Upper lobe of left lung (tissue), 4 donors: ENCODE measurements around the gene TRMT10C.
"Not testable (repeated sequence)": the region's sequence is repeated elsewhere in the genome, so short reads cannot be mapped to it uniquely, and the experiment has no call there.

Source experiments
- EP300 ChIP-seq, 4 donors: sonication (generic); formaldehyde crosslinking; IDR thresholded peaks; one replicate each; pipeline ENCODE4 v1.5.1; 2017; ENCODE audit warnings: antibody characterized with exemption in 4 of 4, control low read depth in 2 of 4
- POLR2A ChIP-seq, 4 donors: fragments of 450-650 bp; IDR thresholded peaks; one replicate each; pipeline ENCODE4 v1.5.1; 2016 to 2017; ENCODE audit warnings: antibody characterized with exemption in 4 of 4, mild to moderate bottlenecking in 2 of 4

DNA sequence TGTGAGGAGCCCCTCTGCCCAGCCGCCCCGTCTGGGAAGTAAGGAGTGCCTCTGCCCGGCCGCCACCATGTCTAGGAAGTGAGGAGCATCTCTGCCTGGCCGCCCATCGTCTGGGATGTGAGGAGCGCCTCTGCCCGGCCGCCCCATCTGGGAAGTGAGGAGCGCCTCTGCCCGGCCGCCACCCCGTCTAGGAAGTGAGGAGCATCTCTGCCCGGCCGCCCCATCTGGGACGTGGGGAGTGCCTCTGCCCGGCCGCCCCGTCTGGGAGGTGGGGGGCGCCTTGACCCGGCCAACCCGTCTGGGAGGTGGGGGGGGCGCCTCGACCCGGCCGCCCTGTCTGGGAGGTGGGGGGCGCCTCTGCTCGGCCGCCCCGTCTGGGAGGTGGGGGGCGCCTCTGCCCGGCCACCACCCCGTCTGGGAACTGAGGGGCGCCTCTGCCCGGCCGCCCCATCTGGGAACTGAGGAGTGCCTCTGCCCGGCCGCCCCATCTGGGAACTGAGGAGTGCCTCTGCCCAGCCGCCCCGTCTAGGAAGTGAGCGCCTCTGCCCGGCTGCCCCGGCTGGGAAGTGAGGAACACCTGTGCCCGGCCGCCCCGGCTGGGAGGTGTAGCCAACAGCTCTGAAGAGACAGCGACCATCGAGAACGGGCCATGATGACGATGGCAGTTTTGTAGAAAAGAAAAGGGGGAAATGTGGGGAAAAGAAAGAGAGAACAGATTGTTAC lies 10.1 kb upstream of the TRMT10C start:
- TF ChIP-seq EP300, POLR2A (IDR thresholded peaks at IDR 0.05): not testable (repeated sequence)
